ENCODE data around the gene ACTRT3. TPM values are rescaled to one million over a fixed set of nuclear protein-coding genes. Genes with fewer than 3 reads are reported as not detected.
A peak's percentile ranks its signal among the peaks of the same experiment; 100 is the strongest.

ACTRT3 gene
- total RNA-seq, 2 experiments from 2014 or later: 0.20 to 0.23 TPM

DNA sequence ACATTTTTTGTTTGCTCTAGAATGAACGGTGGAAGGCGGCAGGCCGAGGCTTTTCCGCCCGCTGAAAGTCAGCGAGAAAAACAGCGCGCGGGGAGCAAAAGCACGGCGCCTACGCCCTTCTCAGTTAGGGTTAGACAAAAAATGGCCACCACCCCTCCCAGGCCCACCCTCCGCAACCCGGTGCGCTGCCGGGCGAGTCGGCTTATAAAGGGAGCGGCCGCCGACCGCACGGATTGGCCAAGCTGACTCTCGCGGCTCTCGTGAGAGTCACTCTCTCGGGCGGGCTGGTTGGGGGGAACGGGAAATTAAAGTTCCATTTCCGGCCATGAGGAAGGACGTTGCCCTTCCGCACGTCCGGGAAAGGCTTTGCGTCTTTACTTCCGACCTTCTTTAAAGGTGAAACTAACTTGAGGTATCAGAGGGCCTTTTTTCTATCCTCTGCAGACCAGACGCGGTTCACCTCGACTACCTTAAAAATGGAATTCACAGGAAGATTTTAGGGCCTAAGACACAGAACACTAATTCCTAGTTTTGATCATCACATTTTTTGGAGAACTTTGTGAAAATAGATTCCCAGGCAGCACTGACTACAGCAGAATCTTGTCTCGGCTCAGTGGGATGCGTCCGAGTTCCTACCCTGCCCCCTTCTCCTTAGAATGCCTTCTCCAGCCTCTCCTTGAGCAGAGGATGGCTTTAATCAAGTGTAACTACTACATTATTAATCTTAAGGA, 4.3 kb downstream of the ACTRT3 start, which contains the start of gene TERC:
Gene TERC (minus strand): TSS at position 179 of the 731 bp plus-strand sequence.
- CTCF ChIA-PET: no interaction called here
- POLR2A ChIA-PET: interaction anchor here (0.6 kb wide), 1 partner anchor 98 kb away, joined by 3 read pairs; no protein-coding TSS in a partner anchor
- H3K27ac Mint-ChIP-seq: peak within 1 kb of the TSS; percentile 99
- H3K36me3 Mint-ChIP-seq (ENCODE audit: low read depth): no peaks in the 10 kb centered on the region
- H3K4me1 Mint-ChIP-seq: peaks cover 37% of the 10 kb centered on the region
- DNase-seq: peak; percentile 93
- peak within 1 kb of the TSS; percentile 95 for H3K4me3 Mint-ChIP-seq
- peaks cover 3% of the 10 kb centered on the region for H3K9me3 Mint-ChIP-seq
- no peaks in the 10 kb centered on the region for H3K27me3 Mint-ChIP-seq

DNA sequence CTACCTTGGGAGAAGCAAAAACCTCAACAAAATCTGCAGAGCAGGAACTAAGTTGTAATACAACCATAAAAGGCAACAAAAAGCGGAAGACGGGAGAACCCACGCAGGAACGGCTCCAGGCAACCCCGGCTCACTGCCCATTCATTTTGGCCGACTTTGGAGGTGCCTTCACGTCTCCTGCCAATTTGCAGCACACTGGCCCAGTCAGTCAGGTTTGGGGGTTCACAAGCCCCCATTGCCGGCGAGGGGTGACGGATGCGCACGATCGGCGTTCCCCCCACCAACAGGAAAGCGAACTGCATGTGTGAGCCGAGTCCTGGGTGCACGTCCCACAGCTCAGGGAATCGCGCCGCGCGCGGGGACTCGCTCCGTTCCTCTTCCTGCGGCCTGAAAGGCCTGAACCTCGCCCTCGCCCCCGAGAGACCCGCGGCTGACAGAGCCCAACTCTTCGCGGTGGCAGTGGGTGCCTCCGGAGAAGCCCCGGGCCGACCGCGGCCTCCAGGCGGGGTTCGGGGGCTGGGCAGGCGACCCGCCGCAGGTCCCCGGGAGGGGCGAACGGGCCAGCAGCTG, 5.0 kb downstream of the ACTRT3 start:
- Mint-ChIP-seq H3K4me3 (peak overlapping the region; percentile 95), H3K27me3 (no peaks in the 10 kb centered on the region), H3K27ac (peak overlapping the region; percentile 99), H3K36me3 (ENCODE audit: low read depth) (no peaks in the 10 kb centered on the region), H3K9me3 (peaks cover 3% of the 10 kb centered on the region), H3K4me1 (peaks cover 39% of the 10 kb centered on the region)
- POLR2A ChIA-PET: interaction anchor here (0.6 kb wide), 1 partner anchor 99 kb away, joined by 3 read pairs; no protein-coding TSS in a partner anchor
- CTCF ChIA-PET: no interaction called here
- peak; percentile 58 for DNase-seq

DNA sequence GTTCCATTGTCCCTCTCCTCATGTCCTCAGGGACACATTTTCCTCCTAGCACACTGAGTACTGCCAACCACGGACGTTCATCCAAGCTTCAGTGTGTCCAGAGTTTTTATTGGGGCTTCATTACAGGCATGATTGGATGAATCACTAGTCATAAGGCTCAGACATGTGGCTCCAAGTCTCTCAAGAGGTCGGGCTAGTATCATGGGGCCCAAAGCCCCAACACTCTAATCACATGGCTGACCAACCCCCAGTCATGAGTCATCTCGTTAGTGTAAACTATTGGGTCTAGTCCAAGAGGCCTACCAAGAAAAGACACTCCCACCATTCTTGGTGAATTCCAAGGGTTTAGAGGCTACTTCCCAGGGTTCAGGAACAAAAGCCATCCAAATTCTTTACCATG, 8.9 kb downstream of the ACTRT3 start:
- H3K9me3 Mint-ChIP-seq: peaks cover 3% of the 10 kb centered on the region
- peaks cover 2% of the 10 kb centered on the region for H3K27me3 Mint-ChIP-seq
- no peak overlapping the region for H3K27ac Mint-ChIP-seq
- H3K36me3 Mint-ChIP-seq (ENCODE audit: low read depth): no peaks in the 10 kb centered on the region
- ChIA-PET POLR2A (no interaction called here), CTCF (interaction anchor here (0.9 kb wide), 1 partner anchor 9 kb away, joined by 3 read pairs; the partner anchor contains the start of gene ACTRT3)
- no peak for DNase-seq
- H3K4me1 Mint-ChIP-seq: peaks cover 40% of the 10 kb centered on the region
- H3K4me3 Mint-ChIP-seq: no peak overlapping the region

- no peak for DNase-seq
- Mint-ChIP-seq H3K4me1 (peaks cover 33% of the 10 kb centered on the region), H3K27me3 (peaks cover 7% of the 10 kb centered on the region), H3K36me3 (ENCODE audit: low read depth) (no peaks in the 10 kb centered on the region), H3K4me3 (no peak overlapping the region), H3K27ac (peak overlapping the region; percentile 57), H3K9me3 (no peaks in the 10 kb centered on the region)
- ChIA-PET POLR2A (no interaction called here), CTCF (no interaction called here)
Observed at GRCh38 chr3:169759256-169759655, 10.1 kb downstream of the ACTRT3 start.

DNA sequence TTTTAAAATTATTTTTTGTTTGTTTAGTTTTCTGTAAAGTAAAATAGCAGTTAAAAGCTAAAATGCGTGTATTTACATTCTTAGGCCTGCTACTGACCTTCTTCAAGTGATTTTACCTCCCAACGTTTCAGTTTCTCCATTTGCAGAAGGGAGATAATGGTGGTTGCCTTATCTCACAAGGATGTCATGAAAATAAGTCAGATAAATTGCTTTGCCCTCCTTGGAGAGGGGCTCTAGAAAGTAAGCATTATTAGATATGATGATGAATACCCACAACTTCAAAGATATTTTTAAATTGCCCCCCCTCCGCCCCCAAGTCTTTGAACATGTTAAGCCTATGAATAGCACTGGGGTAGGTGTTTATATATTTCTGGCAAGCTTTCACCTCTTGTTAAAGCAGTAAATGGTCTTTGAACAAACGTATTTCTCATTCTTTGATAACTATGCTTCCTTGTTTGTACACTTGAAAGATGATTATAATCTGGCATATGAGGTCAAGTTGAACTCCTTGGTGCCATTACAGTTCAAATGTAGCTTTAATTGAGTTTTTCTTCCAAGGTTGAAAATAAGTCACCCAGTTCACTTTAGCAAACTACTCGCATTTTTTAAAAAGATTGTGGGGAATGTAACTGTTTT, 10.9 kb downstream of the ACTRT3 start:
- POLR2A ChIA-PET: no interaction called here
- no peak overlapping the region for H3K27ac Mint-ChIP-seq
- CTCF ChIA-PET: no interaction called here

DNA sequence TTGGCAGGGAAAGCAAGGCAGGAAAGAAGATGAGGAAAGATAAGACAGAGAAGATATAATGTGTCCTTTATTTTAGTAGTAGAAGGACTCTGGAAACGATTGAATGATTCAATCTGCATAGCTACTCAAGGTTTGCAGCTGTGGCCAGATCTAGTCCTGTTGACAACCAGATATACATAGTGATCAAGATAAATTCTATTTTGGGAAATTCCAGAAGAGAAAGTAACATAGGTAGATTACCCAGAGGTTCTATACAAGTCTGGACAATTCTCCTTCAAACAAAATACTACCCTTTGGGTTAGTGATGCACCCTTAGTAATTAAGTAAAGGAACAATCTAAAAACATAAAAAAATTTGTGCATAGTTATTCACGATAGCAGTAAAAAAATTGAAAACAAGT, 13.9 kb downstream of the ACTRT3 start:
- Mint-ChIP-seq H3K36me3 (ENCODE audit: low read depth) (no peaks in the 10 kb centered on the region), H3K27me3 (peaks cover 14% of the 10 kb centered on the region), H3K9me3 (no peaks in the 10 kb centered on the region), H3K4me1 (peaks cover 19% of the 10 kb centered on the region), H3K27ac (no peak overlapping the region), H3K4me3 (no peak overlapping the region)
- POLR2A ChIA-PET: no interaction called here
- CTCF ChIA-PET: no interaction called here
- DNase-seq: no peak

More for the DNA sequence above, 10.9 kb downstream of the ACTRT3 start:
- Mint-ChIP-seq H3K4me3 (no peak overlapping the region), H3K4me1 (peaks cover 26% of the 10 kb centered on the region), H3K9me3 (no peaks in the 10 kb centered on the region), H3K27me3 (peaks cover 8% of the 10 kb centered on the region), H3K36me3 (ENCODE audit: low read depth) (no peaks in the 10 kb centered on the region)
- DNase-seq: no peak

DNA sequence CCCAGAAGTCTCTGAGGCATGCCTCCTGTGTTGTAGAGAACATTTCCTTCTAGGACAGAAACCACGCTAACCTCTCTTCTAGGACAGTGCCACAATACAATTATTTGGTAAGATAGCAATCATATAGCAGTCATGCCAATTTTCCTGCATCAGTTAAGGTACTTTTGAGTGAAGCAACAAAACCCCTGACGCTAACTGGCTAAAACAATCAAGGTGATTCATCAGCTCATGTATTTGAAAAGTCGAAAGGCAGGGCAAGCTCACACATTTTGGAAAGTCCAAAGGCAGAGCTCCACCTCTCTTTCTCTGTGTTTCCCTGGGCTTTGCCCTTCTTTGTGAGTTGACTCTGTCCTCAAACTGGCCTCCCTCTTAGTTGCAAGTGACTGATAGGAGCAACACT, 14.7 kb downstream of the ACTRT3 start:
- no peak overlapping the region for H3K4me3 Mint-ChIP-seq
- peaks cover 15% of the 10 kb centered on the region for H3K4me1 Mint-ChIP-seq
- CTCF ChIA-PET: no interaction called here
- POLR2A ChIA-PET: no interaction called here
- H3K9me3 Mint-ChIP-seq: no peaks in the 10 kb centered on the region
- peaks cover 14% of the 10 kb centered on the region for H3K27me3 Mint-ChIP-seq
- H3K27ac Mint-ChIP-seq: no peak overlapping the region
- no peaks in the 10 kb centered on the region for H3K36me3 Mint-ChIP-seq (ENCODE audit: low read depth)
- no peak for DNase-seq

DNA sequence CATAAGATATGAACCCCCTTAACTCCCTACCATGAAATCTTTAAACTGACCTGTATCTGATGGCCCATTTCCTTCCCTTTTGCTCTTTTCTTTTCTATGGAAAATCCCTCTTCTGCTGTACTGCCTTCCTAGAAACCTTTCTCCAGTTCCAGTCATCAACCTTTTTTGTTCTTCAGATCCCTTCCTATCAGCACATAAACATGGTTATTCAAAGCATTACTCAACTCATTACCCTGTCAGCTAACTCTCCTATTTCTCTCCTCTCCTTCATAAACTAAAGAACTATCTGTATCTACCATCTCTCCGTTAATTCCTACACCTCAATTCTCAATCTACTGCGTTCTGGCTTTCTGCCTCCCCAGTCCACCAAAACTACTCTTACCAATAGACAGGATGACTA, 17.5 kb downstream of the ACTRT3 start:
- no peaks in the 10 kb centered on the region for H3K36me3 Mint-ChIP-seq (ENCODE audit: low read depth)
- H3K4me1 Mint-ChIP-seq: peaks cover 7% of the 10 kb centered on the region
- H3K4me3 Mint-ChIP-seq: no peak overlapping the region
- H3K27ac Mint-ChIP-seq: no peak overlapping the region
- POLR2A ChIA-PET: no interaction called here
- H3K27me3 Mint-ChIP-seq: peaks cover 29% of the 10 kb centered on the region
- CTCF ChIA-PET: no interaction called here
- no peaks in the 10 kb centered on the region for H3K9me3 Mint-ChIP-seq
- DNase-seq: no peak

DNA sequence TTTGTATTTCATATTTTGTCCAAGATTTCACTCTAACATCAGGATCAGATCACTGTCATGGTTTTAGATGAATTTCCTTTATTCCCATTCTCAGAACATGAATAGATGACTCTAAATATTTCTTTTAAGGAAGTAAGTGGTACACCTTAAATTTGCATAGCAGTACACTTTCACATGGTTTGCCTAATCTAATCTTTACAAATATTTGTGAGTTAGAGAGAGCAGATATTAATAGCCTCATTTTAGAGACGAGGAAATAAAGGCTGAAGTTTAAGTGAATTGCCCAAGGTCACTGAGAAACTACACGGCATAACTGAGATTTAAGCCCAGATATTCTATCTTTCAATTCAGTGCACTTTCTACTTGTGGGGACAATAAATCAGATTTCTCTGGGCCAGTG, 18.7 kb downstream of the ACTRT3 start:
- H3K27me3 Mint-ChIP-seq: peaks cover 37% of the 10 kb centered on the region
- ChIA-PET POLR2A (no interaction called here), CTCF (no interaction called here)
- no peak overlapping the region for H3K27ac Mint-ChIP-seq
- H3K4me1 Mint-ChIP-seq: peaks cover 7% of the 10 kb centered on the region
- H3K9me3 Mint-ChIP-seq: no peaks in the 10 kb centered on the region
- H3K36me3 Mint-ChIP-seq (ENCODE audit: low read depth): no peaks in the 10 kb centered on the region
- no peak overlapping the region for H3K4me3 Mint-ChIP-seq
- DNase-seq: no peak

GRCh38 chr3:169748670-169749069, 20.7 kb downstream of the ACTRT3 start:
- Mint-ChIP-seq H3K36me3 (ENCODE audit: low read depth) (no peaks in the 10 kb centered on the region), H3K27ac (no peak overlapping the region), H3K9me3 (no peaks in the 10 kb centered on the region), H3K4me1 (peaks cover 7% of the 10 kb centered on the region), H3K27me3 (peaks cover 33% of the 10 kb centered on the region), H3K4me3 (no peak overlapping the region)
- POLR2A ChIA-PET: no interaction called here
- no peak for DNase-seq
- CTCF ChIA-PET: interaction anchor here (1.2 kb wide), 1 partner anchor 14 kb away, joined by 4 read pairs; no protein-coding TSS in a partner anchor

GRCh38 chr3:169746924-169747323, 22.4 kb downstream of the ACTRT3 start:
- peaks cover 7% of the 10 kb centered on the region for H3K4me1 Mint-ChIP-seq
- H3K4me3 Mint-ChIP-seq: no peak overlapping the region
- POLR2A ChIA-PET: no interaction called here
- H3K36me3 Mint-ChIP-seq (ENCODE audit: low read depth): no peaks in the 10 kb centered on the region
- no peak for DNase-seq
- H3K27me3 Mint-ChIP-seq: peaks cover 29% of the 10 kb centered on the region
- no peak overlapping the region for H3K27ac Mint-ChIP-seq
- H3K9me3 Mint-ChIP-seq: no peaks in the 10 kb centered on the region
- CTCF ChIA-PET: interaction anchor here (0.5 to 0.6 kb wide), 3 partner anchors 112 to 1541 kb away, joined by 3 to 4 read pairs (median 3); no protein-coding TSS in a partner anchor

DNA sequence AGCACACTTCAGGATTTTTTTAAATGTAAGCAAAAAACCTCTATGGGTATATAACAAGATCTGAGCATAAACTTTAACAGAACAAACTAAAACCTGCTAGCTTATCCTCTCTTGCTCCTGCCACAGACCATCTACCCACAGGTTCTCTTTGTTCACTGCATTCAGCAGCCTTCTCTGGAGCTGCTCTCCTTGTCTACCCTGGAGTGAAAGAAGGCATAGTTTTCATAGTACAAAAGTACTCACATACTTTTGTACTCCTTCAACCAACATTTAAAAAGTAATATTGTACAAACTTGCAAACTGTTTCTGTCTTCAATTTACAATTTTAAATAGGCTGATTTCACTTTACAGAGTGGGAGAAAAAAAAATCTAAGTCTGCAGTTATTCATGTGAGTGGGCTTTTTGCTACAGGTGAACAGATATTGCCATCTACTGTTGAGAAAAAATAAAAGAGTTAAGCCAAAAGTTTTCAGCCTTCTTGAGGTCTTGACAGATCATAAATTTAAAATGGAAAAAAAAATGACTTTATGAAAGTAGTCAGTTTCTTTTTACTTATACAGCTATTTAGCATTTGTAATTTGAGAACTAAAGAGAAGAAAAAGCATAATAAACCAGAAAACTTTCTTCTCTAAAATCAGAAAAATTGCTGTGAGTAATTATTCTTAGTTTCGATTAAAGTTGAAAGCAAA, 24.9 kb downstream of the ACTRT3 start:
- peaks cover 7% of the 10 kb centered on the region for H3K4me1 Mint-ChIP-seq
- peaks cover 27% of the 10 kb centered on the region for H3K27me3 Mint-ChIP-seq
- no peak overlapping the region for H3K4me3 Mint-ChIP-seq
- no peak overlapping the region for H3K27ac Mint-ChIP-seq
- ChIA-PET CTCF (no interaction called here), POLR2A (no interaction called here)
- H3K36me3 Mint-ChIP-seq (ENCODE audit: low read depth): no peaks in the 10 kb centered on the region
- no peak for DNase-seq
- no peaks in the 10 kb centered on the region for H3K9me3 Mint-ChIP-seq

GRCh38 chr3:169739067-169739466, 30.3 kb downstream of the ACTRT3 start:
- ChIA-PET POLR2A (no interaction called here), CTCF (interaction anchor here (0.7 kb wide), 1 partner anchor 1607 kb away, joined by 3 read pairs; no protein-coding TSS in a partner anchor)
- H3K4me3 Mint-ChIP-seq: no peak overlapping the region
- peaks cover 8% of the 10 kb centered on the region for H3K9me3 Mint-ChIP-seq
- no peak for DNase-seq
- H3K36me3 Mint-ChIP-seq (ENCODE audit: low read depth): no peaks in the 10 kb centered on the region
- no peak overlapping the region for H3K27ac Mint-ChIP-seq
- H3K27me3 Mint-ChIP-seq: peaks cover 1% of the 10 kb centered on the region
- H3K4me1 Mint-ChIP-seq: no peaks in the 10 kb centered on the region

Measured in activated CD4-positive, alpha-beta T cell treated with anti-CD3 and anti-CD28 coated beads, Interleukin-2, amount 10 ng/mL, durations not matched to agents 7 days and 5 days (primary cell).